HT-29 (cell line): ENCODE data around the gene SASH3. TPM values are rescaled to one million over a fixed set of nuclear protein-coding genes. Genes with fewer than 3 reads are reported as not detected.

ENCODE experiments used
- DNase-seq: peaks from one replicate; pipeline ENCODE4 v3.0.0-alpha.2; 2015; ENCODE audit warnings: low spot score
- total RNA-seq: library from RNA; depleted of rRNA; stranded (reverse); fragments of >200 nt; shearing (Covaris generic); gene quantifications from 2 replicates; pipeline ENCODE4 v1.2.3, GENCODE V29; 2014

The SASH3 gene
- total RNA-seq, 1 experiment from 2014 or later = not detected

- no peak for DNase-seq
Measured at GRCh38 chrX:129808829-129809796, 29.4 kb downstream of the SASH3 start.

GRCh38 chrX:129813662-129814368 lies 34.1 kb downstream of the SASH3 start:
- DNase-seq = no peak

- no peak for DNase-seq
Measured at GRCh38 chrX:129818123-129818522, 38.4 kb downstream of the SASH3 start.

GRCh38 chrX:129823115-129823514 lies 43.4 kb downstream of the SASH3 start:
- DNase-seq = peak; percentile 75

DNA sequence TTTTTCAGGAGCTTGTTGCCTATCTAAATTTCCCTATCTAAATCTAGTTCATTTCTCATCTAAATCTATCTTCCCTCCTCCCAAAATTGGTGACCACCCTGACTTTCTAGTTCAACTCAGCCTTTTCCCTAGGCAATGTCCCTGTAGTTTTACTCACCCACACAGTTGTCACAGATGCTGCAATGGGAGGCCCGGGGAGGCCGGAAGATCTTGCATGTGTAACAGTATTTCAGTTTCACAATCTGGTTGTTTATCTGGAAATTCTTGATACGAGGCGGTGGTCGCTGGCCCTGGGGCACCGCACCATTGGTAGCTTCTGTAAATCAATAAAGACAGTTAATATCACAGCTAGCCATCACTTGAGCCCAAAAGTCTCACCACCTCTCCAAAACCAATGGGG lies 43.8 kb downstream of the SASH3 start:
- no peak for DNase-seq

DNA sequence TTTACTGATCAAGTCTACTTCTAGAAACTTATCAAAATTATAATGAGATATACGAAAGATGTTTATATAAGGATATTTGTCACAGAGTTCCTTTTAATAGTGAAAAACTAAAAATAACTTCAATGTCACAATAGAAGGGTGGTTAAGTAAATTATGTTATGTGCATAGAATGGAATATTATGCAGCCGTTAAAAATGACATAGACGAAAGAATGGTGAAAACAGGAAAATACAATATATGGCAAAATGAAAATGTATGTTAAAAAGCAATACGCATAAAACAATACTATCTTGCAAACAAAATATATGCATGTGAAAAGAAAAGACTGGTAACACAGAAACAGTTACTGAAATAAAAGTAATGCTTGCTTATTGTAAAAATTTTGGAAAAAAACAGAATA lies 44.9 kb downstream of the SASH3 start:
- DNase-seq = no peak

- DNase-seq = peak; percentile 27
Measured at GRCh38 chrX:129825746-129826505, 46.2 kb downstream of the SASH3 start.

DNA sequence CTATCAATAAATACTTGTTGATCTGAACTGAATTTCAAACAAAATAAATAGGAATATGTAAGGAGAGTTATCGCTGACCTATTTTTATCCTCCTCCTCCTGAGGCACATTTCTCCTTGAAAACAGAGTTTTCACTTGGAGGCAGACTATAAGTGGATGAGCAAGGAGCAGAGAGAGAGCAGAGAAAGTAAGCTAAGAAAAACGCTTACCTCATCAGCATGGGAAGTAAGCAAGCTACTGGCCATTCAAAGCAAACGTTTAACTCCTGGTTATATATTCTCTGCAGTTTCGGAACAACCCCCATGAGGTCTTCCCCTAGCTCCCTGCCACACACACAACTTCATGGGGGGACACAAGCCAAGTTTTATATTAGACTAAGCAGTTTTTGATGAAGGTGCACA lies 50.7 kb downstream of the SASH3 start:
- DNase-seq = no peak

GRCh38 chrX:129831091-129831885 lies 51.5 kb downstream of the SASH3 start:
- no peak for DNase-seq

DNA sequence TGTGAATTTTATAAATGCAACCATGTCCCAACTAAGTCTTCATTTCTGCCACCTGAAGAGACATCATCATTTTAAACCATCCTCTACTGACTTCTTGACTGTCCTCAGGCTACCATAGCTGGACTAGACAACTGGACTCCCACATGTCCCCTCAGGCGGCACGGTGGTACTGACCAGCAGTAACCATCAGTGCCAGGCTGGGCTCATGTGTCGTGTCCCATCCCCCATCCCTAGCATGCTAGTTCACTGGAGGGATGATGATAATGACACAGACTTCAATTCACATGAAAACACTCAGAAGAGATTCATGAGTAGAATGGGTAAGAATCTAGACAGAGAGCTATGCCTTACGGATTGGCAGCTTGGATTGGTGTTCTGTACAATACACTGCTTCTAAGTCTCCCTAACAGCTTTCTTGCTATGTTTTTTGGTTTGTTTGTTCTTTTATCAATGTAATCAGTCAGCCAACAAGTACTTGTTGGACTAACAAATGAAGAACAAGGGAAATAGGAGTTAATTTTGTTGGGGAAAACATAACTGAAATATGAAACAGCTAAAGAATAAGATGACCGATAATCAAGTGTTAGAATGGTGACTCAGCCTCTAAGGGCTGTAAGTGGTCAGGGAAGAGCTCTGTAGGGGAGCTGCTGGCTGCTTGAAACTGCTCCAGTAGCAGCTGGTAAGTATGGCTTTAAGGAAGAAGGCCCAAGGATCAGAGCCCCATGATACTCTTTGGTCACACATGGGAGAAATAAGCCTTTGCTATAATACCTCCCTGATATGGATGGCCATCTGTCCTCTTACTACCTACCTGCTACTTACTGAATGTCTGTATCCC lies 53.6 kb downstream of the SASH3 start:
- no peak for DNase-seq

- DNase-seq = no peak
Measured at GRCh38 chrX:129836827-129837226, 57.1 kb downstream of the SASH3 start.

DNA sequence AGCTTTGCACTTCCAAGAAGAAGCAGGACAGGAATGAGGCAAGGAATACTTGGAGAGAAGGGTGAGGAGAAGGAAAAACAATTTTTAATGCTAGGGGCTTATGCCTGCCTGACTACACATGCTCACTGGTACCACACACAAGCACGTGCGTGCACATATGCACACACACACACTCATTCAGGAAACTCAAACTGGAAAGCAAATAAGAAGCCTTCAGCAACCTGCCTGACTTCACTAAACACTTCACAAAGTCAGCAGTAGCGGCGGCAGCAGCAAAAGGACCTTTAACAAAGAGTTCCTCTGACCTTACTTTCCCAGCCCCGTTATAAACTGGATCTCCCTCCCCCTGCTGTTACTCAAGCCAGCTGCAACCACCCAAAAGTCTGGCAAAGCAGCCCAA lies 60.6 kb downstream of the SASH3 start:
- no peak for DNase-seq

GRCh38 chrX:129842510-129843208 lies 62.9 kb downstream of the SASH3 start:
- peak; percentile 54 for DNase-seq

DNA sequence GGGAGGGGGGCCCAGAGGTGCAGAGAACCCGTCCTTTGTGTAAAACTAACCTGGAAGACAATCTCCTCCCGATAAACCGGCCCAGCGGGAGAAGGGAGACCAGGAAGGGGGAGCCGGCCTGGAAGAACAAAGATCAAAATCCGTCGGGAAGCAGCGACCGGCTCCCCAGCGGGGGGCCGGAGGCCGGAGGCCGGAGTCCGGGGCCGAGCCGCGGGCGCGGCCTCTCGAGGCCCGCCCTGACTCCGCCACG lies 63.4 kb downstream of the SASH3 start:
- no peak for DNase-seq

DNA sequence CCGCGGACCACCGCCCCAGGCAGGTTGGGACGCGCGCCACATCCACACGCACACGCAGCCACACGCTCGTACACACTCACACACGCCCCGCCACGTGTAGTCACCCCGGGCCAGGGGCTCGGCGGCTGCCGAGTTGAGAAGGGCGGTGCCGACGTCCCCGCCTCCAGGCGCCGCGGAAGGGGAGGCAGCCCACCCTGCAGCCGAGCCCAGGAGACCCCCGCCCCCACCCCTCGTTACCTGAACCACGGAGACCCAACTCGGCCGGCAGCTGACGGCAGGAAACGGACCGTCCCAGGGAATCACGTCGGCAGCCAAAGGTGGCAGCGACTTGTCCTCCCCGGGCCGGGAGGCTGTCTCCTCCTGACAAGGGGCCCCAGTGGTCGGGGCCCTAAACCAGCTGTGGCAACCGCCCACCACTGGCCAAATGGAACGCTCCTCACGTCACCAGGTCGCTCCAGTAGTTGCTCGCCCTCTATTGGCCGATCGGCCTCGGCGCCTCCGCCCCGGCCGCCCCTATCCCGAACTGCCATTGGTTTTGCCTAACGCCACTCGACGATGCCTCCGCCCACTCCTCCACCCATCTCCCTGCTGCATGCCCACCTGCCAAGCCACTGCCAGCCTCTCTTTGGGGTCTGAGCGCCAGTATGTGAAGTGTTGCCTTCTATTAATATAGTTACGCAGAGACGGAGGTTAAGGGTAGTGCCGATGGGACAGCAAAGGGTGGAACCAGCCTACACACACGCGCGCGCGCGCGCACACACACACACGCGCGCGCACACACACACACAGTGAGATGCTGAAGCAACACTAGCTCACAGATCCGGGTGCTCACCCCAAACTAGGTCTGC lies 63.9 kb downstream of the SASH3 start, which contains the start of gene ZDHHC9:
Gene ZDHHC9 (minus strand): TSS at position 428 of the 848 bp plus-strand sequence. CDS start 1,941 bp downstream, outside the sequence.
- DNase-seq = peak; percentile 93
